Left ventricle myocardium inferior (tissue), 1 donor: ENCODE data around the gene PTPMT1. TPM values are rescaled to one million over a fixed set of nuclear protein-coding genes. Genes with fewer than 3 reads are reported as not detected.
A peak's percentile ranks its signal among the peaks of the same experiment; 100 is the strongest.

Experiments used
- DNase-seq: peaks from one replicate; pipeline ENCODE4 v3.0.0-alpha.2; 2020
- H3K27ac ChIP-seq: fragments of 200-600 bp; replicated peaks from 2 replicates; pipeline ENCODE4 v1.8.0; 2021
- H3K27me3 ChIP-seq: fragments of 200-600 bp; 2 replicates; pipeline ENCODE4 v1.8.0; 2021; ENCODE audit warnings: low read depth
- H3K36me3 ChIP-seq: fragments of 200-600 bp; 2 replicates; pipeline ENCODE4 v1.8.0; 2021
- H3K4me1 ChIP-seq: fragments of 200-600 bp; 2 replicates; pipeline ENCODE4 v1.8.0; 2021
- H3K4me3 ChIP-seq: fragments of 200-600 bp; 2 replicates; pipeline ENCODE4 v1.8.0; 2021; ENCODE audit warnings: mild to moderate bottlenecking, moderate library complexity
- H3K9me3 ChIP-seq: fragments of 200-600 bp; replicated peaks from 2 replicates; pipeline ENCODE4 v1.8.0; 2021
- intact Hi-C: fragments of 100-400 bp; cut with micrococcal nuclease; formaldehyde crosslinking; loops from one replicate; pipeline ENCODE4 v1.11.0; 2022
- total RNA-seq: library from RNA; stranded (reverse); fragmentation: NEBNext Ultra II Directional; extraction: Animal tissue kit (Norgen Biotek cat#: 25700); gene quantifications from one replicate; pipeline ENCODE4 v1.2.1, GENCODE V29; 2021
- TF ChIP-seq, protein P1 (sequence below): fragments of 200-600 bp; IDR thresholded peaks from 2 replicates; pipeline ENCODE4 v1.8.0; 2021; ENCODE audit warnings: antibody characterized with exemption, mild to moderate bottlenecking, borderline replicate concordance
- donor health status: DM: no; HTN: yes; CAD: no; lungs with severe emphysema.

The PTPMT1 gene
- total RNA-seq, 1 donor from 2014 or later, result 23.6 TPM

- no peak for DNase-seq
- Histone ChIP-seq H3K4me3 (no peak overlapping the region), H3K9me3 (no peaks in the 10 kb centered on the region), H3K36me3 (no peaks in the 10 kb centered on the region), H3K27me3 (no peaks in the 10 kb centered on the region), H3K4me1 (peaks cover 41% of the 10 kb centered on the region), H3K27ac (peak overlapping the region; percentile 32)
- intact Hi-C loops, result no loop called here
- TF ChIP-seq, protein P1, sequence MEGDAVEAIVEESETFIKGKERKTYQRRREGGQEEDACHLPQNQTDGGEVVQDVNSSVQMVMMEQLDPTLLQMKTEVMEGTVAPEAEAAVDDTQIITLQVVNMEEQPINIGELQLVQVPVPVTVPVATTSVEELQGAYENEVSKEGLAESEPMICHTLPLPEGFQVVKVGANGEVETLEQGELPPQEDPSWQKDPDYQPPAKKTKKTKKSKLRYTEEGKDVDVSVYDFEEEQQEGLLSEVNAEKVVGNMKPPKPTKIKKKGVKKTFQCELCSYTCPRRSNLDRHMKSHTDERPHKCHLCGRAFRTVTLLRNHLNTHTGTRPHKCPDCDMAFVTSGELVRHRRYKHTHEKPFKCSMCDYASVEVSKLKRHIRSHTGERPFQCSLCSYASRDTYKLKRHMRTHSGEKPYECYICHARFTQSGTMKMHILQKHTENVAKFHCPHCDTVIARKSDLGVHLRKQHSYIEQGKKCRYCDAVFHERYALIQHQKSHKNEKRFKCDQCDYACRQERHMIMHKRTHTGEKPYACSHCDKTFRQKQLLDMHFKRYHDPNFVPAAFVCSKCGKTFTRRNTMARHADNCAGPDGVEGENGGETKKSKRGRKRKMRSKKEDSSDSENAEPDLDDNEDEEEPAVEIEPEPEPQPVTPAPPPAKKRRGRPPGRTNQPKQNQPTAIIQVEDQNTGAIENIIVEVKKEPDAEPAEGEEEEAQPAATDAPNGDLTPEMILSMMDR, result no peak
Observed at GRCh38 chr11:47607380-47607779, 42.0 kb downstream of the PTPMT1 start.

GRCh38 chr11:47609675-47610074 is 44.3 kb downstream of the PTPMT1 start:
- TF ChIP-seq, protein P1, result no peak
- Histone ChIP-seq H3K27ac (no peak overlapping the region), H3K27me3 (no peaks in the 10 kb centered on the region), H3K4me3 (no peak overlapping the region), H3K9me3 (no peaks in the 10 kb centered on the region), H3K4me1 (peaks cover 41% of the 10 kb centered on the region), H3K36me3 (no peaks in the 10 kb centered on the region)
- no peak for DNase-seq
- intact Hi-C loops, result loop anchor here (10.0 kb wide), 1 partner anchor 145 kb away; no protein-coding TSS in a partner anchor

- no peaks in the 10 kb centered on the region for H3K9me3 ChIP-seq
- H3K27me3 ChIP-seq, result no peaks in the 10 kb centered on the region
- TF ChIP-seq, protein P1, result no peak
- H3K4me3 ChIP-seq, result no peak overlapping the region
- peak overlapping the region; percentile 9 for H3K27ac ChIP-seq
- H3K4me1 ChIP-seq, result peaks cover 32% of the 10 kb centered on the region
- peaks cover 4% of the 10 kb centered on the region for H3K36me3 ChIP-seq
- intact Hi-C loops, result loop anchor here (10.0 kb wide), 1 partner anchor 147 kb away; no protein-coding TSS in a partner anchor
- DNase-seq, result no peak
Observed at GRCh38 chr11:47611348-47611794, 46.0 kb downstream of the PTPMT1 start.

GRCh38 chr11:47615249-47615648 is 49.9 kb downstream of the PTPMT1 start:
- Histone ChIP-seq H3K36me3 (peaks cover 36% of the 10 kb centered on the region), H3K4me3 (no peak overlapping the region), H3K4me1 (peaks cover 20% of the 10 kb centered on the region), H3K27me3 (no peaks in the 10 kb centered on the region), H3K9me3 (no peaks in the 10 kb centered on the region), H3K27ac (no peak overlapping the region)
- TF ChIP-seq, protein P1, result no peak
- intact Hi-C loops, result loop anchor here (10.0 kb wide), 1 partner anchor 150 kb away; no protein-coding TSS in a partner anchor
- no peak for DNase-seq

GRCh38 chr11:47616726-47617416 is 51.5 kb downstream of the PTPMT1 start:
- no peaks in the 10 kb centered on the region for H3K9me3 ChIP-seq
- DNase-seq, result no peak
- no peak overlapping the region for H3K27ac ChIP-seq
- no peaks in the 10 kb centered on the region for H3K27me3 ChIP-seq
- no peak overlapping the region for H3K4me3 ChIP-seq
- intact Hi-C loops, result loop anchor here (10.0 kb wide), 1 partner anchor 152 kb away; no protein-coding TSS in a partner anchor
- TF ChIP-seq, protein P1, result peak; percentile 75
- peaks cover 10% of the 10 kb centered on the region for H3K4me1 ChIP-seq
- H3K36me3 ChIP-seq, result peaks cover 52% of the 10 kb centered on the region
